Muscle layer of duodenum (tissue), 2 donors: ENCODE measurements around the gene PPM1K.
"Not testable (repeated sequence)": the region's sequence is repeated elsewhere in the genome, so short reads cannot be mapped to it uniquely, and the experiment has no call there.

ENCODE experiments used
- H3K27ac ChIP-seq: one replicate; pipeline ENCODE4 v1.7.0; 2013; ENCODE audit warnings: mild to moderate bottlenecking, low read length
- H3K27me3 ChIP-seq: one replicate; pipeline ENCODE4 v1.7.0; 2013; ENCODE audit warnings: low read depth, mild to moderate bottlenecking, control low read depth, low read length
- H3K36me3 ChIP-seq, 2 donors: one replicate each; pipeline ENCODE4 v1.7.0; 2013; ENCODE audit warnings: low read length in 2 of 2, control low read depth in 1 of 2, mild to moderate bottlenecking in 1 of 2; ENCODE audit not compliant: insufficient read depth in 2 of 2, control insufficient read depth in 1 of 2
- H3K4me1 ChIP-seq, 2 donors: one replicate each; pipeline ENCODE4 v1.7.0; 2013; ENCODE audit warnings: low read length in 2 of 2, mild to moderate bottlenecking in 2 of 2, control low read depth in 1 of 2, moderate library complexity in 1 of 2; ENCODE audit not compliant: insufficient read depth in 2 of 2, control insufficient read depth in 1 of 2
- H3K4me3 ChIP-seq, 2 donors: one replicate each; pipeline ENCODE4 v1.7.0; 2013; ENCODE audit warnings: low read length in 2 of 2, low read depth in 1 of 2, mild to moderate bottlenecking in 1 of 2
- H3K9me3 ChIP-seq, 2 donors: one replicate each; pipeline ENCODE4 v1.7.0; 2013; ENCODE audit warnings: low read length in 2 of 2, control low read depth in 1 of 2, mild to moderate bottlenecking in 1 of 2; ENCODE audit not compliant: control insufficient read depth in 1 of 2
- donor health status: healthy.

The PPM1K gene

GRCh38 chr4:88284439-88285234 is at the start of gene PPM1K:
TSS of gene PPM1K (minus strand) at chr4:88284561. CDS start at chr4:88278583, 5,978 bp downstream.
- no peaks in the 10 kb centered on the region for H3K9me3 ChIP-seq
- H3K27ac ChIP-seq: peak within 1 kb of the TSS; percentile 96
- no peaks in the 10 kb centered on the region for H3K36me3 ChIP-seq
- peak within 1 kb of the TSS; percentile 81 to 94 for H3K4me3 ChIP-seq
- H3K4me1 ChIP-seq: peaks cover 4 to 13% of the 10 kb centered on the region in 2 donors
- no peaks in the 10 kb centered on the region for H3K27me3 ChIP-seq

- Histone ChIP-seq H3K27me3 (no peaks in the 10 kb centered on the region), H3K4me3 (no peak overlapping the region), H3K36me3 (no peaks in the 10 kb centered on the region), H3K4me1 (no peaks in the 10 kb centered on the region), H3K27ac (no peak overlapping the region), H3K9me3 (no peaks in the 10 kb centered on the region)
Measured at GRCh38 chr4:88333741-88334405, 49.5 kb upstream of the PPM1K start.

- Histone ChIP-seq H3K4me3 (no peak overlapping the region), H3K27ac (no peak overlapping the region), H3K36me3 (no peaks in the 10 kb centered on the region), H3K4me1 (no peaks in the 10 kb centered on the region), H3K27me3 (no peaks in the 10 kb centered on the region), H3K9me3 (no peaks in the 10 kb centered on the region)
Measured at GRCh38 chr4:88327665-88328064, 43.3 kb upstream of the PPM1K start.

GRCh38 chr4:88320780-88321373 is 36.5 kb upstream of the PPM1K start:
- H3K9me3 ChIP-seq: no peaks in the 10 kb centered on the region
- no peak overlapping the region for H3K27ac ChIP-seq
- no peak overlapping the region for H3K4me3 ChIP-seq
- H3K27me3 ChIP-seq: no peaks in the 10 kb centered on the region
- H3K4me1 ChIP-seq: no peaks in the 10 kb centered on the region
- H3K36me3 ChIP-seq: no peaks in the 10 kb centered on the region

- Histone ChIP-seq H3K27ac (no peak overlapping the region), H3K36me3 (no peaks in the 10 kb centered on the region), H3K4me3 (no peak overlapping the region), H3K9me3 (no peaks in the 10 kb centered on the region), H3K4me1 (no peaks in the 10 kb centered on the region), H3K27me3 (no peaks in the 10 kb centered on the region)
Measured at GRCh38 chr4:88320224-88320779, 35.9 kb upstream of the PPM1K start.

- H3K27ac ChIP-seq: no peak overlapping the region
- H3K4me1 ChIP-seq: no peaks in the 10 kb centered on the region
- no peaks in the 10 kb centered on the region for H3K27me3 ChIP-seq
- no peaks in the 10 kb centered on the region for H3K9me3 ChIP-seq
- no peaks in the 10 kb centered on the region for H3K36me3 ChIP-seq
- no peak overlapping the region for H3K4me3 ChIP-seq
Measured at GRCh38 chr4:88318751-88319350, 34.5 kb upstream of the PPM1K start.

- no peaks in the 10 kb centered on the region for H3K36me3 ChIP-seq
- H3K9me3 ChIP-seq: no peaks in the 10 kb centered on the region
- no peaks in the 10 kb centered on the region for H3K4me1 ChIP-seq
- H3K4me3 ChIP-seq: no peak overlapping the region
- H3K27ac ChIP-seq: no peak overlapping the region
- no peaks in the 10 kb centered on the region for H3K27me3 ChIP-seq
Measured at GRCh38 chr4:88315460-88316017, 31.2 kb upstream of the PPM1K start.

- not testable (repeated sequence) for H3K4me1 ChIP-seq, H3K27ac ChIP-seq, H3K36me3 ChIP-seq, H3K9me3 ChIP-seq, H3K4me3 ChIP-seq, H3K27me3 ChIP-seq
Measured at GRCh38 chr4:88313088-88313624, 28.8 kb upstream of the PPM1K start.

GRCh38 chr4:88308587-88308986 is 24.2 kb upstream of the PPM1K start:
- Histone ChIP-seq H3K9me3 (no peaks in the 10 kb centered on the region), H3K4me3 (no peak overlapping the region), H3K27ac (no peak overlapping the region), H3K36me3 (no peaks in the 10 kb centered on the region), H3K4me1 (no peaks in the 10 kb centered on the region), H3K27me3 (no peaks in the 10 kb centered on the region)

- H3K4me1 ChIP-seq: no peaks in the 10 kb centered on the region
- no peaks in the 10 kb centered on the region for H3K36me3 ChIP-seq
- H3K27me3 ChIP-seq: no peaks in the 10 kb centered on the region
- no peak overlapping the region for H3K27ac ChIP-seq
- no peak overlapping the region for H3K4me3 ChIP-seq
- H3K9me3 ChIP-seq: no peaks in the 10 kb centered on the region
Measured at GRCh38 chr4:88297725-88298454, 13.5 kb upstream of the PPM1K start.
